BLaER1 treated with 17β-estradiol and CSF1 and Interleukin-3, amounts not matched to agents 10 nM and 100 nM (cell line): ENCODE data around the gene CYS1.
"Not testable (repeated sequence)": the region's sequence is repeated elsewhere in the genome, so short reads cannot be mapped to it uniquely, and the experiment has no call there.

ENCODE experiments used
- H3K27ac ChIP-seq, 11 experiments: shearing (Covaris generic); formaldehyde crosslinking; 2 replicates each; pipeline ENCODE4 v1.8.1; 2022
- H3K27me3 ChIP-seq, 11 experiments: shearing (Covaris generic); formaldehyde crosslinking; 2 replicates each; pipeline ENCODE4 v1.8.1; 2022
- H3K36me3 ChIP-seq, 11 experiments: shearing (Covaris generic); formaldehyde crosslinking; 2 replicates each; pipeline ENCODE4 v1.8.1; 2022
- H3K4me1 ChIP-seq, 10 experiments: shearing (Covaris generic); formaldehyde crosslinking; 2 replicates each; pipeline ENCODE4 v1.8.1; 2022
- H3K4me2 ChIP-seq, 11 experiments: shearing (Covaris generic); formaldehyde crosslinking; 2 replicates each; pipeline ENCODE4 v1.8.1; 2022
- H3K4me3 ChIP-seq, 10 experiments: shearing (Covaris generic); formaldehyde crosslinking; 2 replicates each; pipeline ENCODE4 v1.8.1; 2022
- H3K9ac ChIP-seq, 11 experiments: shearing (Covaris generic); formaldehyde crosslinking; 2 replicates each; pipeline ENCODE4 v1.8.1; 2022
- H3K9me3 ChIP-seq, 11 experiments: shearing (Covaris generic); formaldehyde crosslinking; replicated peaks in 1 of 11; 2 replicates each; pipeline ENCODE4 v1.8.1; 2022
- H4K20me1 ChIP-seq, 11 experiments: shearing (Covaris generic); formaldehyde crosslinking; 2 replicates each; pipeline ENCODE4 v1.8.1; 2022
- Cebpa-rat ChIP-seq, 11 experiments: shearing (Covaris generic); IDR thresholded peaks; 2 replicates each; pipeline ENCODE4 v1.8.1; 2022

The CYS1 gene

DNA sequence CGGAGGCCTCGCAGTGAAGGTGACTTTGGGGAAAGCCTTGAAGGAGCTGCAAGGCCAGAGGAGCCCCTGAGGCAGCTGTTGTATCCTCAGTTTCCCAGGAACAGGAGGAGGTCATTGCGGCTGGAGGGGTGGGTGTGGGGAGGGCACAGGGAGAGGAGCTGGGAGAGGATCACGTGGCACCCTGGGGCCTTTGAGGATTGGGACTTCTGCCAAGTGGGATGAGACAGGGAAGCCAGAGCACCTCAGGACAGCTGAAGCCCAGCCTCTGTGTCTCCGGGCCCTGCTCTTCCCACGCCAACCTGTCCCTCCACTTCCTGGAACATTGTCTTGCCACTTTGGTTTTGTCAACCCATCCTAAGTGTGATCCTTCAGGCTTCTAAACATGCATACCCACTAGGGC is 23.0 kb upstream of the CYS1 start:
- peaks cover 0 to 28% (median 11%) of the 10 kb centered on the region in 10 experiments; a peak in 13 of 20 replicates for H3K4me1 ChIP-seq
- H3K9ac ChIP-seq, result no peak overlapping the region
- H3K27ac ChIP-seq, result no peak overlapping the region
- no peaks in the 10 kb centered on the region for H4K20me1 ChIP-seq
- no peak for TF ChIP-seq Cebpa-rat (IDR thresholded peaks at IDR 0.05)
- H3K36me3 ChIP-seq, result 0 out of 22 replicates have a peak, but pooled peaks cover 0 to 6% (median 0%) of the 10 kb centered on the region in 11 experiments
- peak overlapping the region in 7 of 11 experiments; percentile 9 to 55 (median 47); a peak in 10 of 22 replicates for H3K4me2 ChIP-seq
- H3K27me3 ChIP-seq, result no peaks in the 10 kb centered on the region
- H3K9me3 ChIP-seq, result peaks cover 6 to 28% (median 21%) of the 10 kb centered on the region in 11 experiments; a peak in 21 of 22 replicates
- no peak overlapping the region for H3K4me3 ChIP-seq

DNA sequence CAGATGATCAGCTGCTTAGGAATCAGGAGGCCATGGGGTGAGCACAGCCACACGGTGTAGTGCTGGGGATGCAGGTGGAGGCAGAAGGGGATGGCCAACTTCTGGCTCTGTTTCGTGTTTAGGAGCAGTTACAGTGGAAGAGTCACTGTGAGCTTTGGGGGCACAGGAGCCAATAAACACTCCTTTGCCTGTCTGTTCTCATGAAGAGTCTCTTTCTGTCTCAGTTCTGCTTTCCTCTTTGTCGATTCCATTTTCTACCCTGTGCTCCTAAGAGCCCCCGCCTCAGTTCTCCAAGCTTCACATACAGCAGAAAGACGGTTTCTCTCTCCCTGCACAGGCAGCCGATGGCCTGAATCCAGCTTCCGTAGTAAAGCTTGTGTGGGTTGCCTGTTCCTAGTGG is 21.3 kb upstream of the CYS1 start:
- Histone ChIP-seq H3K9me3 (peaks cover 2 to 20% (median 14%) of the 10 kb centered on the region in 11 experiments; a peak in 21 of 22 replicates), H3K9ac (no peak overlapping the region), H3K27ac (no peak overlapping the region), H3K27me3 (no peaks in the 10 kb centered on the region), H3K4me3 (no peak overlapping the region), H3K4me1 (peaks cover 0 to 28% (median 13%) of the 10 kb centered on the region in 10 experiments; a peak in 13 of 20 replicates), H3K4me2 (peak overlapping the region in 3 of 11 experiments; percentile 4 to 22 (median 7); a peak in 1 of 22 replicates), H4K20me1 (0 out of 22 replicates have a peak, but pooled peaks cover 0 to 13% (median 0%) of the 10 kb centered on the region in 11 experiments), H3K36me3 (0 out of 22 replicates have a peak, but pooled peaks cover 0 to 6% (median 0%) of the 10 kb centered on the region in 11 experiments)
- no peak for TF ChIP-seq Cebpa-rat (IDR thresholded peaks at IDR 0.05)

DNA sequence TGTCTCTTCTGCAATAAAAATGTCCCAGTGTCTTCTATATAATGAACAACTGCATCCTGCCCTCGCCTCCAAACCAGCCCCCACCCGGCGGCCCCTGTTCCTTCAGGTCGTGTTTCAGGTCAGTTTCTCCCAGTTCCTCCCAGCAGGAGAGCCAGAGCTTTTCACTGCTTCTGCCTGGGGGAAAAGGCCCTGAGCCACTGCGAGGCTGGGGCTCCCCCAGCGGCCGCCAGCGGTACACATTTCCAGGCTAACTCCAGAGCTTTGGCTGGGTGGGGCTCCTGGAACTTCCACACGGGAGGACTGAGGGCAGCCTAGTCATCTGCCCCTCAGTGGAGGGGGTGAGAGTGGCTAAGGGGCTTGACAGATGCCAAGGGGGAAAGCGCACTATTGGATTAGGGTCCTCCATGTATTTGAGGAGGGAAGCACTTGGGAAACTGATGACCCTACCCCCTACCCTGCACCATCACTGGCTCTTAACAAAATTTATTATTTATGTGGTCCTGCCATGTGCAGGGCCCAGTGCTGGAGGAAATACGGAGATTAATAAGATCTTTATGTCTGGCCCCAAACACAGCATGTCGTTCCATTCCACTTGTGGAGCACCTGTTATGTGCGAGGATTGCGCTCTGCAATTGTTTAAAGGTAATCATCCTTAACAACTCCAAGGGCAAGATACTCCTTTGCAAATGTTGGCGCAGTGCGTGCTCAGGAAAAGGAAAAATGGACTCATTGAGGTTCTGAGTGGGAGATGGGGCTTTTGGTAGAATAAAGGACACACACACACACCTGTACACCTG is 17.3 kb upstream of the CYS1 start:
- Histone ChIP-seq H3K27ac (no peak overlapping the region), H3K4me3 (no peak overlapping the region), H3K9ac (no peak overlapping the region), H3K27me3 (peaks cover 3 to 12% (median 5%) of the 10 kb centered on the region in 11 experiments; a peak in 21 of 22 replicates), H3K4me1 (peaks cover 0 to 15% (median 5%) of the 10 kb centered on the region in 10 experiments; a peak in 10 of 20 replicates), H3K36me3 (no peaks in the 10 kb centered on the region), H3K4me2 (no peak overlapping the region), H4K20me1 (0 out of 22 replicates have a peak, but pooled peaks cover 0 to 13% (median 0%) of the 10 kb centered on the region in 11 experiments), H3K9me3 (peaks cover 2 to 8% (median 5%) of the 10 kb centered on the region in 11 experiments)
- no peak for TF ChIP-seq Cebpa-rat (IDR thresholded peaks at IDR 0.05)

DNA sequence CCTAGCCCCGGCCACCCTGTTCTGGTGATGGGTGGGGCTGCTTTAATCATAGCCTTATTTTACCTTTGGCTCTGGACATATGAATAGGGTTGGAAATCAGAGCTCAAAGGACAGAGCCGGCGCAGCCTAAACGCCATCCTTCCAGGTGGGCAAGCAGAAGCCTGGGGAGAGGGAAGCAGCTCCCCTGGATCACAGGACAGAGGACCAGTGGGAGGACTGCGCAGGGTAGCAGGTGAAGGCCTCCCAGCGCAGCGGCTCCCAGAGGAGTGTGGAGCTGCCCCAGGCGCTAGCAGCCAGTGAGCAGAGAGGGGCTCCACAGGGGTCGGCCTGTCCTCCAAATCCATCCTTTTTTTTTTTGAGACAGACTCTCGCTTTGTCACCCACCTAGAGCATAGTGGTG is 16.4 kb upstream of the CYS1 start:
- Histone ChIP-seq H3K27ac (no peak overlapping the region), H3K27me3 (peaks cover 13 to 21% (median 14%) of the 10 kb centered on the region in 11 experiments), H3K4me1 (peaks cover 0 to 16% (median 5%) of the 10 kb centered on the region in 10 experiments; a peak in 11 of 20 replicates), H3K9ac (no peak overlapping the region), H3K9me3 (peaks cover 11 to 17% (median 14%) of the 10 kb centered on the region in 11 experiments), H3K36me3 (no peaks in the 10 kb centered on the region), H3K4me2 (no peak overlapping the region), H3K4me3 (no peak overlapping the region), H4K20me1 (0 out of 22 replicates have a peak, but pooled peaks cover 0 to 13% (median 0%) of the 10 kb centered on the region in 11 experiments)
- TF ChIP-seq Cebpa-rat (IDR thresholded peaks at IDR 0.05), result no peak

DNA sequence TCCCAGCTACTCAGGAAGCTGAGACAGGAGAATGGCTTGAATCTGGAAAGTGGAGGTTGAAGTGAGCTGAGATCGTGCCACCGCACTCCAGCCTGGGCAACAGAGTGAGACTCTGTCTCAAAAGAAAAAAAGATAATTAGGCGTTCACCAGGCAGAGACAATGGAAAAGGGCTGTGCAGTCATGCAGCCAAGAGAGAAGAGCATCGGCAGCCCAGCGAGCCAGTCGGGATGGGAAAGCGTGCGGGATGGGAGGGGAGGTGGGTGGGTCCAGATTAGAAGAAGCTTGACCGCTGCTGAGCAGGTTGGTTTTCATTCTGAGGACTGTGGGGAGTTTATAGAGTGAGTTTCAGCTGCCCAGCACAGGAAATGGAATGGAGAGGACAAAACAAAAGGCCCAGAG is 15.0 kb upstream of the CYS1 start:
- no peak overlapping the region for H3K4me2 ChIP-seq
- no peaks in the 10 kb centered on the region for H3K36me3 ChIP-seq
- no peak overlapping the region for H3K4me3 ChIP-seq
- 0 out of 22 replicates have a peak, but pooled peaks cover 0 to 13% (median 0%) of the 10 kb centered on the region in 11 experiments for H4K20me1 ChIP-seq
- peaks cover 5 to 15% (median 6%) of the 10 kb centered on the region in 10 experiments; a peak in 15 of 20 replicates for H3K4me1 ChIP-seq
- peaks cover 13 to 22% (median 19%) of the 10 kb centered on the region in 11 experiments for H3K9me3 ChIP-seq
- H3K27me3 ChIP-seq, result peaks cover 27 to 36% (median 29%) of the 10 kb centered on the region in 11 experiments
- H3K27ac ChIP-seq, result no peak overlapping the region
- H3K9ac ChIP-seq, result no peak overlapping the region
- TF ChIP-seq Cebpa-rat (IDR thresholded peaks at IDR 0.05), result no peak

DNA sequence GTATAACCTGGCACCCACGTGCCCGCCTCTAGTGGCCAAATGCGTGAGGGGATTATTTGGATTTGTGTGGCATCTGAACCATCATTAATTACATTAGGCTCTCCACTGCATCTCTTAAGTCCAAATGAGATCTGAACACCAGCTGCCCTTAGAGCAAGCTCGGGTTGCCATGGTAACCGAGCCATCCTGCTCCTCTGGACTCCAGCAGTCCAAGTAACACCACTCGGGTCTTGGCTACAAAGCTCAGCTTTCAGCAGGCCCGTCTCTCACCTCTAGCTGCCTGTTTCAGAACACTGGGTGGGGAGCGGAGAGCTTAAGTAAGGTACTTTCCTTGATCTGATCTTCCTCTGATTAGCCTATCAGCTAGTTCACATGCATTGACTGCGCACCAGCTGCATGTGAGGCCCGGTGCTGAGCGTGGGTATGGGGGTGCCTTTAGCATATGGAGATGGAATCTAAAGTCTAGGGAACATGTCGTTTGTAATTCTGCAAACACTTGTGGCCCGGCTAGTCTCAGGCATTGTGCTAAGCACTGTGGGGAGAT is 14.1 kb upstream of the CYS1 start:
- TF ChIP-seq Cebpa-rat (IDR thresholded peaks at IDR 0.05), result no peak
- Histone ChIP-seq H3K36me3 (no peaks in the 10 kb centered on the region), H3K9ac (no peak overlapping the region), H3K4me3 (no peak overlapping the region), H3K9me3 (peaks cover 13 to 22% (median 19%) of the 10 kb centered on the region in 11 experiments), H4K20me1 (0 out of 22 replicates have a peak, but pooled peaks cover 0 to 13% (median 0%) of the 10 kb centered on the region in 11 experiments), H3K4me2 (no peak overlapping the region), H3K27me3 (peaks cover 30 to 44% (median 37%) of the 10 kb centered on the region in 11 experiments), H3K4me1 (peaks cover 5 to 19% (median 6%) of the 10 kb centered on the region in 10 experiments; a peak in 15 of 20 replicates), H3K27ac (no peak overlapping the region)

DNA sequence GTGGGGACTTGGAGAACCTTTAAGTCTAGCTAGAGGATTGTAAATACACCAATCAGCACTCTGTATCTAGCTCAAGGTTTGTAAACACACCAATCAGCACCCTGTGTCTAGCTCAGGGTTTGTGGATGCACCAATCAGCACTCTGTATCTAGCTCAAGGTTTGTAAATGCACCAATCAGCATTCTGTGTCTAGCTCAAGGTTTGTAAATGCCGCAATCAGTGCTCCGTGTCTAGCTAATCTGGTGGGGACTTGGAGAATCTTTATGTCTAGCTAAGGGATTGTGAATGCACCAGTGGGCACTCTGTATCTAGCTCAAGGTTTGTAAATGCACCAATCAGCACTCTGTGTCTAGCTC is 11.7 kb upstream of the CYS1 start:
- H3K27ac ChIP-seq, H3K36me3 ChIP-seq, H3K9ac ChIP-seq, H4K20me1 ChIP-seq: not testable (repeated sequence)
- H3K4me3 ChIP-seq, result peak overlapping the region in 9 of 10 experiments; percentile 28 to 63 (median 46); a peak in 12 of 20 replicates
- peaks cover 30 to 49% (median 40%) of the 10 kb centered on the region in 11 experiments for H3K27me3 ChIP-seq
- H3K9me3 ChIP-seq, result peaks cover 13 to 22% (median 19%) of the 10 kb centered on the region in 11 experiments
- H3K4me1 ChIP-seq, result peaks cover 5 to 15% (median 6%) of the 10 kb centered on the region in 10 experiments; a peak in 15 of 20 replicates
- H3K4me2 ChIP-seq, result peak overlapping the region; percentile 63 to 80 (median 76); a peak in 17 of 22 replicates

DNA sequence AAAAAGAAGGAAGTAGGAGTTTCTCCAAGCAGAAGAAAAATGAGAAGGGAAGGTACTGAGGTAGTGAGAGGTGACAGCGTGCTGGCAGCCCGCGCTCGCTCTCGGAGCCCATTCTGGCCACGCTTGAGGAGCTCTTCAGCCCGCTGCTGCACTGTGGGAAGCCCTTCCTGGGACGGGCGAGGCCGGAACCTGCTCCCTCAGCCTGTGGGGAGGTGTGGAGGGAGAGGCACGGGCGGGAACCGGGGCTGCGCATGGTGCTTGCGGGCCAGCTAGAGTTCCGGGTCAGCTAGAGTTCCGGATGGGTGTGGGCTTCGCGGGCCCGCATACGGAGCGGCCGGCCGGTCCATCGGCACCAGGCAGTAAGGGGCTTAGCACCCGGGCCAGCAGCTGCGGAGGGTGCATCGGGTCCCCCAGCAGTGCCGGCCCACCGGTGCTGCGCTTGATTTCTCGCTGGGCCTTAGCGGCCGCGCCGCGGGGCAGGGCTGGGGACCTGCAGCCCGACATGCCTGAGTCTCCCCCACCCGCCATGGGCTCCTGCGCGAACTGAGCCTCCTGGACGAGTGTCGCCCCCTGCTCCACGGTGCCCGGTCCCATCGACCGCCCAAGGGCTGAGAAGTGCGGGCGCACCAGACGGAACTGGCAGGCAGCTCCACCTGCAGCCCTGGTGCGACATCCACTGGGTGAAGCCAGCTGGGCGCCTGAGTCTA is 11.1 kb upstream of the CYS1 start:
- Histone ChIP-seq H3K4me3 (peak overlapping the region; percentile 28 to 63 (median 46); a peak in 18 of 20 replicates), H3K9ac (peak overlapping the region in 2 of 11 experiments; percentile 12 to 37; a peak in 2 of 22 replicates), H4K20me1 (no peaks in the 10 kb centered on the region), H3K27me3 (peaks cover 30 to 49% (median 40%) of the 10 kb centered on the region in 11 experiments), H3K4me2 (peak overlapping the region; percentile 63 to 80 (median 76)), H3K9me3 (peaks cover 13 to 22% (median 19%) of the 10 kb centered on the region in 11 experiments), H3K36me3 (no peaks in the 10 kb centered on the region), H3K27ac (no peak overlapping the region), H3K4me1 (peaks cover 5 to 13% (median 6%) of the 10 kb centered on the region in 10 experiments; a peak in 15 of 20 replicates)
- TF ChIP-seq Cebpa-rat (IDR thresholded peaks at IDR 0.05), result no peak
